Keratinocyte (primary cell): ENCODE measurements around the gene STK26. TPM values are rescaled to one million over a fixed set of nuclear protein-coding genes. Genes with fewer than 3 reads are reported as not detected.
"Not testable (repeated sequence)": the region's sequence is repeated elsewhere in the genome, so short reads cannot be mapped to it uniquely, and the experiment has no call there.

ENCODE experiments used
- DNase-seq: peaks from one replicate; pipeline ENCODE4 v3.0.0-alpha.2; 2011; ENCODE audit warnings: low read depth, missing footprints, low spot score
- FAIRE-seq: peaks from 2 replicates; lab custom pipeline; 2011; peaks lifted over from hg19 to GRCh38; lab: Jason Lieb, UNC
- H2AFZ ChIP-seq: 2 replicates; pipeline ENCODE4 v1.6.0; 2012; ENCODE audit warnings: low read length, control low read depth, inconsistent platforms; ENCODE audit not compliant: control insufficient read depth
- H3K27ac ChIP-seq: 2 replicates; pipeline ENCODE4 v1.5.1; 2011; ENCODE audit warnings: low read length; ENCODE audit not compliant: control insufficient read depth, insufficient read depth
- H3K27me3 ChIP-seq: 3 replicates; pipeline ENCODE4 v1.6.0; 2011; ENCODE audit warnings: low read length; ENCODE audit not compliant: control insufficient read depth, insufficient read depth; ENCODE audit errors: extremely low read depth
- H3K36me3 ChIP-seq, 2 experiments: 2 replicates in 1 of 2; 3 replicates in 1 of 2; pipeline ENCODE4 v1.5.1; 2011; ENCODE audit warnings: low read length in 2 of 2, mild to moderate bottlenecking in 1 of 2; ENCODE audit not compliant: control insufficient read depth in 2 of 2, insufficient read depth in 2 of 2; ENCODE audit errors: extremely low read depth in 1 of 2
- H3K4me1 ChIP-seq: 3 replicates; pipeline ENCODE4 v1.5.1; 2011; ENCODE audit warnings: low read length; ENCODE audit not compliant: control insufficient read depth, insufficient read depth; ENCODE audit errors: extremely low read depth
- H3K4me2 ChIP-seq: 3 replicates; pipeline ENCODE4 v1.6.0; 2011; ENCODE audit warnings: low read depth, low read length; ENCODE audit not compliant: control insufficient read depth, insufficient read depth; ENCODE audit errors: extremely low read depth
- H3K4me3 ChIP-seq, 3 experiments: fragments of 200-600 bp in 1 of 3; sonication (generic) in 1 of 3; 2 replicates in 2 of 3; 3 replicates in 1 of 3; pipeline ENCODE4 v1.5.1; 2011 to 2016; ENCODE audit warnings: low read length in 3 of 3, mild to moderate bottlenecking in 3 of 3, control low read depth in 2 of 3, inconsistent platforms in 1 of 3, low read depth in 1 of 3, mixed read lengths in 1 of 3, mixed run types in 1 of 3, moderate library complexity in 1 of 3; ENCODE audit not compliant: control insufficient read depth in 2 of 3, insufficient read depth in 2 of 3; ENCODE audit errors: extremely low read depth in 1 of 3
- H3K79me2 ChIP-seq: 2 replicates; pipeline ENCODE4 v1.6.0; 2012; ENCODE audit warnings: low read length; ENCODE audit not compliant: control insufficient read depth, insufficient read depth
- H3K9ac ChIP-seq: 3 replicates; pipeline ENCODE4 v1.6.0; 2011; ENCODE audit warnings: low read length; ENCODE audit not compliant: control insufficient read depth, insufficient read depth; ENCODE audit errors: extremely low read depth
- H3K9me1 ChIP-seq: 3 replicates; pipeline ENCODE4 v1.6.0; 2011; ENCODE audit warnings: low read length; ENCODE audit not compliant: control insufficient read depth, insufficient read depth; ENCODE audit errors: extremely low read depth
- H3K9me3 ChIP-seq: 2 replicates; pipeline ENCODE4 v1.5.1; 2012; ENCODE audit warnings: low read depth, low read length; ENCODE audit not compliant: control insufficient read depth
- H4K20me1 ChIP-seq: 3 replicates; pipeline ENCODE4 v1.6.0; 2011; ENCODE audit warnings: low read length; ENCODE audit not compliant: control insufficient read depth, insufficient read depth; ENCODE audit errors: extremely low read depth
- EZH2 ChIP-seq: IDR thresholded peaks from one replicate; pipeline ENCODE4 v1.6.1; 2012; ENCODE audit warnings: inconsistent platforms, mild to moderate bottlenecking, low read length, moderate library complexity
- dilution Hi-C: fragments of 300-500 bp; cut with MboI; formaldehyde crosslinking; loops from one replicate; pipeline ENCODE4 v1.7.0; 2020; ENCODE audit warnings: low sequenced_read_pairs; ENCODE audit not compliant: extremely low pct_ligation_motif_present
- polyA plus RNA-seq, 5 experiments: library from polyadenylated mRNA; depleted of rRNA in 3 of 5; stranded (reverse) in 3 of 5; stranded (forward) in 1 of 5; unstranded in 1 of 5; fragments of >200 nt; gene quantifications; 1 replicate in 1 of 5; 2 replicates in 3 of 5; 3 replicates in 1 of 5; pipeline versions ENCODE4 v1.2.1 to v1.2.3, GENCODE V29; 2011 to 2012; ENCODE audit warnings: missing spikeins in 2 of 5, low read depth in 1 of 5, low replicate concordance in 1 of 5
- TF ChIP-seq, protein P1 (sequence below), 3 experiments: IDR thresholded peaks in 1 of 3; conservative IDR thresholded peaks in 1 of 3; optimal IDR thresholded peaks in 1 of 3; 2 replicates in 2 of 3; 3 replicates in 1 of 3; pipeline versions ENCODE3 to v1.5.1; 2011; ENCODE audit warnings: low read length in 3 of 3, mild to moderate bottlenecking in 3 of 3, moderate library complexity in 2 of 3, control low read depth in 1 of 3, inconsistent platforms in 1 of 3; ENCODE audit not compliant: insufficient read depth in 2 of 3; ENCODE audit errors: extremely low read depth in 1 of 3

The STK26 gene
- polyA plus RNA-seq, 1 donor (not counting 4 experiments of a cell fraction or from before 2014, with no cell fraction given): 32.3 TPM

GRCh38 chrX:132004728-132005127, 18.4 kb upstream of the STK26 start:
- H3K4me3 ChIP-seq: no peak overlapping the region
- TF ChIP-seq, protein P1, sequence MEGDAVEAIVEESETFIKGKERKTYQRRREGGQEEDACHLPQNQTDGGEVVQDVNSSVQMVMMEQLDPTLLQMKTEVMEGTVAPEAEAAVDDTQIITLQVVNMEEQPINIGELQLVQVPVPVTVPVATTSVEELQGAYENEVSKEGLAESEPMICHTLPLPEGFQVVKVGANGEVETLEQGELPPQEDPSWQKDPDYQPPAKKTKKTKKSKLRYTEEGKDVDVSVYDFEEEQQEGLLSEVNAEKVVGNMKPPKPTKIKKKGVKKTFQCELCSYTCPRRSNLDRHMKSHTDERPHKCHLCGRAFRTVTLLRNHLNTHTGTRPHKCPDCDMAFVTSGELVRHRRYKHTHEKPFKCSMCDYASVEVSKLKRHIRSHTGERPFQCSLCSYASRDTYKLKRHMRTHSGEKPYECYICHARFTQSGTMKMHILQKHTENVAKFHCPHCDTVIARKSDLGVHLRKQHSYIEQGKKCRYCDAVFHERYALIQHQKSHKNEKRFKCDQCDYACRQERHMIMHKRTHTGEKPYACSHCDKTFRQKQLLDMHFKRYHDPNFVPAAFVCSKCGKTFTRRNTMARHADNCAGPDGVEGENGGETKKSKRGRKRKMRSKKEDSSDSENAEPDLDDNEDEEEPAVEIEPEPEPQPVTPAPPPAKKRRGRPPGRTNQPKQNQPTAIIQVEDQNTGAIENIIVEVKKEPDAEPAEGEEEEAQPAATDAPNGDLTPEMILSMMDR (optimal IDR thresholded peaks at IDR 0.05 in 1 of 3, IDR thresholded peaks at IDR 0.05 in 1 of 3, conservative IDR thresholded peaks at IDR 0.05 in 1 of 3; ENCODE audit: extremely low read depth in 1 of 3, insufficient read depth in 2 of 3, low read length in 3 of 3): peak in 1 of 3 experiments; percentile 19
- TF ChIP-seq EZH2: no peak
- no peaks in the 10 kb centered on the region for H3K36me3 ChIP-seq
- no peaks in the 10 kb centered on the region for H3K9me1 ChIP-seq
- H3K4me2 ChIP-seq: peak overlapping the region; percentile 55
- H2AFZ ChIP-seq: no peak overlapping the region
- no peaks in the 10 kb centered on the region for H4K20me1 ChIP-seq
- dilution Hi-C loops: no loop called here
- peak overlapping the region; percentile 15 for H3K27ac ChIP-seq
- H3K9ac ChIP-seq: no peak overlapping the region
- no peaks in the 10 kb centered on the region for H3K79me2 ChIP-seq
- no peaks in the 10 kb centered on the region for H3K9me3 ChIP-seq
- peak; percentile 65 for FAIRE-seq
- no peaks in the 10 kb centered on the region for H3K27me3 ChIP-seq
- DNase-seq: peak; percentile 36
- peaks cover 27% of the 10 kb centered on the region for H3K4me1 ChIP-seq

GRCh38 chrX:132009350-132009749, 13.8 kb upstream of the STK26 start:
- Histone ChIP-seq H3K79me2 (no peaks in the 10 kb centered on the region), H3K9ac (no peak overlapping the region), H3K36me3 (no peaks in the 10 kb centered on the region), H3K4me2 (no peak overlapping the region), H3K9me1 (no peaks in the 10 kb centered on the region), H3K9me3 (no peaks in the 10 kb centered on the region), H4K20me1 (no peaks in the 10 kb centered on the region), H3K4me1 (peaks cover 13% of the 10 kb centered on the region), H3K27ac (no peak overlapping the region), H2AFZ (no peak overlapping the region), H3K27me3 (no peaks in the 10 kb centered on the region), H3K4me3 (no peak overlapping the region)
- DNase-seq (no peak), FAIRE-seq (no peak)
- TF ChIP-seq, protein P1 (optimal IDR thresholded peaks at IDR 0.05 in 1 of 3, IDR thresholded peaks at IDR 0.05 in 1 of 3, conservative IDR thresholded peaks at IDR 0.05 in 1 of 3; ENCODE audit: extremely low read depth in 1 of 3, insufficient read depth in 2 of 3, low read length in 3 of 3): no peak
- no peak for TF ChIP-seq EZH2
- dilution Hi-C loops: no loop called here

DNA sequence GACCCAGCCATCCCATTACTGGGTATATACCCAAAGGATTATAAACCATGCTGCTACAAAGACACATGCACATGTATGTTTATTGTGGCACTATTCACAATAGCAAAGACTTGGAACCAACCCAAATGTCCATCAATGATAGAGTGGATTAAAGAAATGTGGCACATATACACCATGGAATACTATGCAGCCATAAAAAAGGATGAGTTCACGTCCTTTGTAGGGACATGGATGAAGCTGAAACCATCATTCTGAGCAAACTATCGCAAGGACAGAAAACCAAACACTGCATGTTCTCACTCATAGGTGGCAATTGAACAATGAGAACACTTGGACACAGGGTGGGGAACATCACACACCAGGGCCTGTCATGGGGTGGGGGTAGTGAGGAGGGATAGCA, 12.9 kb upstream of the STK26 start:
- dilution Hi-C loops, H3K9ac ChIP-seq, H3K27ac ChIP-seq, H3K9me1 ChIP-seq, DNase-seq, H3K9me3 ChIP-seq, H3K36me3 ChIP-seq, H2AFZ ChIP-seq, H3K4me1 ChIP-seq, H3K27me3 ChIP-seq, H3K4me2 ChIP-seq, H3K79me2 ChIP-seq, FAIRE-seq, H3K4me3 ChIP-seq, H4K20me1 ChIP-seq: not testable (repeated sequence)
